GM23248 (cell line): ENCODE data around the gene PREX1.

ENCODE experiments used
- EZH2 ChIP-seq: fragments of 200-600 bp; sonication (generic); IDR thresholded peaks from 2 replicates; pipeline ENCODE4 v1.6.1; 2018; ENCODE audit warnings: antibody characterized with exemption, mild to moderate bottlenecking; ENCODE audit not compliant: insufficient read depth, poor library complexity, severe bottlenecking
- EZH2phosphoT487 ChIP-seq: fragments of 200-600 bp; sonication (generic); IDR thresholded peaks from 2 replicates; pipeline ENCODE4 v1.6.1; 2018; ENCODE audit warnings: antibody characterized with exemption, moderate library complexity, mild to moderate bottlenecking, low read depth; ENCODE audit not compliant: insufficient read depth

GRCh38 chr20:48739395-48740291, 88.2 kb downstream of the PREX1 start:
- TF ChIP-seq EZH2 (no peak), EZH2phosphoT487 (no peak)
